ENCODE data around the gene FAM163B.

GRCh38 chr9:133534346-133535291, 74.6 kb downstream of the FAM163B start, which contains the start of gene ADAMTSL2:
- no peak for TF ChIP-seq GATA3 (IDR thresholded peaks at IDR 0.05; ENCODE audit: low read depth, low read length)
- no peak for TF ChIP-seq GATA2 (IDR thresholded peaks at IDR 0.05; ENCODE audit: low read depth, low read length)
